Measurements from ENCODE around the gene ARSG.
"Not testable (repeated sequence)": the region's sequence is repeated elsewhere in the genome, so short reads cannot be mapped to it uniquely, and the experiment has no call there.

ARSG gene

DNA sequence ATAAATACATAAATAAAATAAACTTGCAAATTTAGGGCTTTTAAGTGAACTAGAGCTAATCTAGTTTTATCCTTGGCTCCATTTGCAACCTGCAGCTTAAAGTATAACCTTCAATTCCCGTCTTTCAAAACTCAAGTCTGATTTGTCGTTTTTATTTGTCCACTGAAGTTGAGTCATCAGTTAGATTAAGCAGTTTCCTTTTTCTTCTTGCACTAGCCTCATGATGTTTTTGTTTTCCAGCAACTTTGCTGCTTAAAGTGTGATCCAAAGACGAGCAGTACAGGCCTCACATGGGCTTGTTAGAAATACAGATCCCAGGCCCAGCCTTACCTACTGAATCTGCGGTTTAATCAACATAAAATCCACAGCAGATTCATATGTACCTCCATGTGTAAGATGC, 13.8 kb downstream of the ARSG start:
- no peak for DNase-seq (ENCODE audit: low read depth)

- no peak for DNase-seq (ENCODE audit: low read depth)
These were observed 15.5 kb downstream of the ARSG start for GRCh38 chr17:68306819-68307218.

DNA sequence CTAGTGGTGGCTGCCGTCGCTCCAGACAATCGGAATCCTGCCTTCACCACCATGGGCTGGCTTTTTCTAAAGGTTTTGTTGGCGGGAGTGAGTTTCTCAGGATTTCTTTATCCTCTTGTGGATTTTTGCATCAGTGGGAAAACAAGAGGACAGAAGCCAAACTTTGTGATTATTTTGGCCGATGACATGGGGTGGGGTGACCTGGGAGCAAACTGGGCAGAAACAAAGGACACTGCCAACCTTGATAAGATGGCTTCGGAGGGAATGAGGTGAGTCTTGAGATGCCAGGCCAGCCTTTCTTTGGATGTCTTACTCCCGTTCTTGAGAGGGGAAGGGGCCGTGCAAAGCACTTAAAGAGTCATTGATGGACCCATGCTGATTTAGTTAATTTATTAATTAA, 16.1 kb downstream of the ARSG start:
- DNase-seq (ENCODE audit: low read depth) = no peak

DNA sequence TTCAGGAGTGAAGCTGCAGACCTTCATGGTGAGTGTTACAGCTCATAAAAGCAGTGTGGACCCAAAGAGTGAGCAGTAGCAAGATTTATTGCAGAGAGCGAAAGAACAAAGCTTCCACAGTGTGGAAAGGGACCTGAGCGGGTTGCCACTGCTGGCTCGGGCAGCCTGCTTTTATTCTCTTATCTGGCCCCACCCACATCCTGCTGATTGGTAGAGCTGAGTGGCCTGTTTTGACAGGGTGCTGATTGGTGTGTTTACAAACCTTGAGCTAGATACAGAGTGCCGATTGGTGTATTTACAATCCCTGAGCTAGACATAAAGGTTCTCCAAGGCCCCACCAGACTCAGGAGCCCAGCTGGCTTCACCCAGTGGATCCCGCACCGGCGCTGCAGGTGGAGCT, 17.2 kb downstream of the ARSG start:
- not testable (repeated sequence) for DNase-seq (ENCODE audit: low read depth)

- not testable (repeated sequence) for DNase-seq (ENCODE audit: low read depth)
These were observed 17.9 kb downstream of the ARSG start for GRCh38 chr17:68309066-68309670.

- peak; percentile 56 for DNase-seq (ENCODE audit: low read depth)
These were observed 18.9 kb downstream of the ARSG start for GRCh38 chr17:68310152-68310551.

DNA sequence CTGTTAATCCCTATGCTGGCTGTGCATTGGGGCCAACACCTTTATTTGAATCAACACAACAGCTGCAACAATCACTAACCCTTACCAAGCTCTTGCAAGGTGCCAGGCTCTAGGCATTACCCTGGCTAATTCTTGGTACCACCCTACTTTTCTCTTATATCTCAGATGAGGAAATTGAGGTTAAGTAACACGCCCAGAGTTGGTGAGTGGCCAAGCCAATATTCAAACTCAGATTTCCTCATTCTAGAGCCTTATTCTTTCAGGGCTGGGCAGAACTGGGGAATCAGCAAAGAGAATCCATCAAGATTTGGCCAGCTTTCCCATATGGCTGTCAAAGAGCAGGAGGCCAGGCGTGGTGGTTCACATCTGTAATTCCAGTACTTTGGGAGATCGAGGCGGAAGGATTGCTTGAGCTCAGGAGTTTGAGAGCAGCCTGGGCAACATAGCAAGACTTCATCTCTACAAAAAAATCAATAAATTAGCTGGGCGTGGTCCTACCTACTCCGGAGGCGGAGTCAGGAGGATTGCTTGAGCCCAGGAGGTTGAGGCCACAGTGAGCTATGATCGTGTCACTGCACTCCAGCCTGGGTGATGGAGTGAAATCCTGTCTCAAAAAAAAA, 23.7 kb downstream of the ARSG start:
- no peak for DNase-seq (ENCODE audit: low read depth)

DNA sequence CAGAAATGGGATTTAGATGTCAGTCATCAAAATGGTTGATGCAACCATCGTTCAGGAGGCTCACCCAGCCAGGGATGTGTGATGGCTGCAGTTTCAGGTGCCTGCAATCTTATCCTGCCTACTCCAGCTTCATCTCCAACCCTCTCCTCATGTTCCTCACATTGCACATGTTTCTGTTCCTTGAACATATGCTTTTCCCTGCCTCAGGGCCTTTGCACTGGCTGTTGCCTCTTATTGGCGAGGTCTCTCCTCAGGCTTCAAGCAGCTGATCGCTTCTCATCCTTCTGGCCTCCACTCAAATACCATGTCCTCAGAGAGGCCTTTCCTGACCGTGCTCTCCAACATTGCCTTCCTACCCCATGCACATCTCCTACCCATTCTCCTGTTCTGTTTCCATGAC, 24.6 kb downstream of the ARSG start:
- DNase-seq (ENCODE audit: low read depth) = no peak

GRCh38 chr17:68317458-68317857, 26.2 kb downstream of the ARSG start:
- no peak for DNase-seq (ENCODE audit: low read depth)

DNA sequence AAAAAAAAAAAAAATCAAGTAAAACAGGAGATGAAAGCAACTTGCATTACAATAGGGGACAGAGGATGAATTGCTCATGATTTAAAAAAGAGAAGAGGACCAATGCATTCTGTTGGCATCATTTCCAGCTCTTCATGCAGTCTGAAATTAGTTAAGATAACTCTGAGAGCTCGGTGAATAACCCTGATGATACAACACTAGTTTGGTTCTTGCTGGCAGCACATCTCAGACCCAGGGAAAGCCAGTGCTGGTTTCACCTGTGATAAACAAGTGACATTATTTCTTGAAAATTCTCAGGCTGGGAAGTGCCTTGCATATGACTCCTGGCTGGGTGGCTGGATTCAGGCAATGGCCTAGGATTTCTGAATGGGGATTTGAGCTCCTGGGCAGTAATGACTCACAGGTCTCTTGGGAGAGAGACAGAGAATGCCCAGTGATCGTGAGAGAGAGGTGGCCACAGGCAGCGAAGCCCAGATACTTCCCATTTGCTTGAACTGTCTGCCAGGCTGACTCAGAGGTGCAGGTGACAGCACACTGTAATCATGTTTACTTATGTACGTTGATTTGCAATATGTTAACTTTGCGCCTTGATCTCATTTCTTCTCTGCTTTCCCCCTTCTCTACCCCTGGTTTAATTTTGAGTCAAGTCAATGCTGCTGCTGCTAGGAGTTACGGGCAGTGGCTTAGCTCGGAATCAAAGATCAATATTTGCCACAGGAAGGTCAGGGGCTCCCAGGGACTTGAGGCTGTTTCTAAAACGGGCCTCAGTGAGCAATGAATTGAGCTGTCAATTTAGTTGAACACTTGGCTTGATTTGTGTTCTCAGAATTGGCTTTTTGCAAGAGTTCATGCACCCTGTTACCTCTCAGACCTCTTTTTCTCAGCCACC, 27.1 kb downstream of the ARSG start:
- no peak for DNase-seq (ENCODE audit: low read depth)

GRCh38 chr17:68319410-68320162, 28.3 kb downstream of the ARSG start:
- no peak for DNase-seq (ENCODE audit: low read depth)

DNA sequence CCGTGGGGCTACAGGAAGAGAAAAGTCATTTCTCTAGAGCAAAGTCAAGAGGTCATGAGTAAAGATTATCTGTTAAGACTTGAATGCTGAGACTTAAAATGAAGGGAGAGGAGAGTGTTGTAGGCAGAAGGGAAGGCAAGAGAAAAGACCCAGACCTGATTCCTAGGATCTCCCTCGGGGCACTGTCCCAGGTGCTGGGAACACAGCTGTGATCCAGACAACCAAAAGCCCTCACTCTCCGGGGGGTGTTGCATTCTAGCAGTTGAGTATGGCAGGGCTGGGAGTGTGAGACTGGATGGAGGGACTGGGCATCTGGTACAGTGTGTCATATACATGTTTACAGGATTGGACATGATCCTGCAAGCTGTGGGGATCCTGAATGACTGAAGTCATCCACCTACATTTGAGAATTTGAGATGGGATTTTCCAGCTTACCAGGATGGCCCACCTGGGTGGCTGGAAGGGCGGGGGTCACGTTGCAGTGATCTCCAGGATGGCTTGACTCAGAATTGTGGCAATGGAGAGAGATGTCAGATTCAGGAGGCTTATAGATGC, 29.1 kb downstream of the ARSG start:
- DNase-seq (ENCODE audit: low read depth) = no peak

DNA sequence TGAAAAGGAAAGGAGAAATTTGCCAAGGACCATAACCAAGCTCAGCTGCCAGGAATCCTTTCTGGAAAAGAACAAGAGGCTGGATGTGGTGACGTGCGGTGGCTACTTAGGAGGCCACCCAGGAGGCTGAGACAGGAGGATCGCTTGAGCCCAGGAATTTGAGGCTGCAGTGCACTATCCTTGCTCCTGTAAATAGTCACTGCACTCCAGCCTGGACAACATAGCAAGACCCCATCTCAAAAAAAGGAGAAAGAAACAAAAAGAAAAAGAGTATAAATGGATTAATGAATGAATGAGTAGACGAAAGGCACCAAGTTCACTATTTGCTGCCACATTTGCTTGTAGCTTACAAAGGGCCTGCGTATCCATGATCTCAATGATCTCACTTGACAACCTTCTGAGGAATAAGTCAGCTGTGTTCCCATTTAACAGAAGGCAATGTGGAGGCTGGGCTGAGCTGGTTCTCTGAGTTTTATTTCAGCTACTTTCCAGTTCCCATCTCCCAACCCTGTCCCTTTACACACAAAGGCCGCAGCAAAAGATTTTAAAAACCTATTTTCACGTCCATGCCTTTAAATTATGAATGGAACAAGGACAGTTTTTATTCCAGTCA, 29.8 kb downstream of the ARSG start:
- no peak for DNase-seq (ENCODE audit: low read depth)

GRCh38 chr17:68321556-68321954, 30.3 kb downstream of the ARSG start:
- DNase-seq (ENCODE audit: low read depth) = no peak

DNA sequence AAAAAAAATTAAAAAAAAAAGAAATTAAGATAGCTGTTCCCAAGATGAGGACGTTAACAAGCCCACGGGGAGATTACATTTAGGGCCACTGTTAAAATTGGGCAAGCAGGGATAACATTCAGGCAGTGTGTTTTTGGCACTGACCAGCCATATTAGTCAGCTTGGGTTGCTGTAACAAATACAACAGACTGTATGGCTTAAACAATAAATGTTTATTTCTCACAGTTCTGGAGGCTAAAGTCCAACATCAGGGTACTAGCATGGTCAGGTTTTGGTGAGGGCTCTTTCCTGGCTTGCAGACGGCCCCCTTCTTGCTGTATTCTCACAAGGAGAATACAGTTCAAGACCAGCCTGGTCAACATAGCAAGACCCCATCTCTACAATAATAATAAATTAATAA, 31.3 kb downstream of the ARSG start:
- no peak for DNase-seq (ENCODE audit: low read depth)

DNA sequence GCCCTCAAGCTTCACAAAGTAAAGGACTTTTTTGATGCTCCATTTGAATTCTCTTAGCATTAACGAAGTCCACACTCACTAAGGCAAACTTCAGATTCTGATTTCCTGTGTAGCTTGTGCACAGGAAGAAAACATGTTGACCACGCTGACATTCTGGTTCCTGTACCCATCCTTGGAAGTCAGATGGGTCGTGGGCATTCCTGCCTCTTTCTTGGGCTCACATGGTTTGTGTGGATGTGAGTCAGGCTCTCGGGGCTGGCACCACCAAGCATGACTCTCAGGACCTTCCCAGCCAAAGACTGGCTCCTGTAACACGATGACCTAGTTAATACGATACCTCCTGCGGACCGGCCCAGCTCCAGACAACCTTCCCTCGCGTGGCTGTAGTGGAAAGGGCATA, 32.8 kb downstream of the ARSG start:
- DNase-seq (ENCODE audit: low read depth) = no peak

DNA sequence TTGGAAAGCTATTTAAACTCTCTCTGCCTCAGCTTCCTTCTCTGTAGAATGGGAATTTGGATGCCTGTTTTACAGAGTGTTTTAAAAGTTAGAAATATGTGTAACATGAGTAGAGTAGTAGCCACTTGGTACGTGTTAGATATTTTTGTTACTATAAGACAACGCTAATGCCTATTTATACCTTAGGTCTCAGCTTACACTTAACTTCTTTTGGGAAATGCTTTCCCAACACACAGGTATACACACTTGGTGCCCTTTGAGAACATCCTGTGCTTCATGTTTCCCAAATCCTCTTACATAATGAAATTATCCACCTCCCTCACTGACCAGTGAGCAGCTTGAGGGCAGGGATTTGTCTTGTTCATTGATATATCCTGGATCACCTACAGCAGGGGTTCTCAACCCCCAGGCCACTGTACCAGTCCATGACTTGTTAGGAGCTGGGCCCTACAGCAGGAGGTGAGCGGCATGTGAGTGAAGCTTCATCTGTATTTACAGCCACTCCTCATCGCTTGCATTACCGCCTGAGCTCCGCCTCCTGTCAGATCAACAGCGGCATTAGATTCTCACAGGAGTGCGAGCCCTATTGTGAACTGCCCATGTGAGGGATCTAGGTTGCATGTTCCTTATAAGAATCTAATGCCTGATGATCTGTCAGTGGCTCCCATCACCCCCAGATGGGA, 33.5 kb downstream of the ARSG start:
- DNase-seq (ENCODE audit: low read depth) = no peak

GRCh38 chr17:68325961-68326360, 34.7 kb downstream of the ARSG start:
- no peak for DNase-seq (ENCODE audit: low read depth)

DNA sequence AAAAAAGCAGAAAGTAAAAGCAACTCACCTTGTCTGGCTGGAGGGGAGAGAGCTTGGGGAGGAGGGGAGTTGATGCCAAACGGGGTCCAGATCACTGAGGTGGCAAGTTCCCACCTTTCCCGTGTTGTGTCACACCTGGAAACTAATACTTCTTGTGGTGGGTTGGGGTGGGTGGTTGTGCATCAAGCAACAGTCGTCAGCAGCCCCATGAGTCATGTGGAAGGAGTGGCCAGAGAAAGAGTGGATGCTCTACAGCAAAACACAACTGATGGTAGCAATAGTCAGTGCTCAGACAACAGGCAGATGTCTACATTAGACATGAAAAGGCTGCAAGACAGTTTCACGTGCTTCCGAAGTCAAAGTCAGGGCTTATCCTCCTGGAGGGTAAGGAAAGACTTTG, 35.4 kb downstream of the ARSG start:
- peak; percentile 22 for DNase-seq (ENCODE audit: low read depth)

GRCh38 chr17:68327823-68328557, 36.7 kb downstream of the ARSG start:
- DNase-seq (ENCODE audit: low read depth) = no peak

All from stimulated activated CD4-positive, alpha-beta T cell treated with anti-CD3 and anti-CD28 coated beads, Interleukin-2, amount 100 ng/mL, for 4 hours (primary cell).